ENCODE results near the gene SGCE.

SGCE gene

DNA sequence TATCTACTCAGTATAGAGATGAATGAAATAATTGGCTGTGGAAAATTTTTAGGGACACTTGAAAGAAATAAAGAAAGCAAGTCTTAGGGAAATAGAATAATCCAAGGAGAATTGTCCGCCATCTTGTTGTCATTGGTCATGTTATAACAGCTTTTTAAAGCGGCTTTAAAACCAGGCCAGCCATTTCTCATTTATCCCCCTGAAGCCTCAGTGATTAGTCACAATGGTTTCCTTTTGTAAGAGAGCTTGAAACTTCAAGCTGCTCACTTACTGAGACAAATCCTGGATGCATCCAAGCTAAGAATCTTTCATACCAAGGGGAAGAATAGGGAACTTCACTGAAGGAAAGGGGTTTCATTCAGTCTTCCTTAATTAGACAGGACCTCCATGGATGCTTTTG is 67.9 kb downstream of the SGCE start:
- no peak for TF ChIP-seq ZFX (IDR thresholded peaks at IDR 0.05; ENCODE audit: borderline replicate concordance)
- TF ChIP-seq, protein P1, sequence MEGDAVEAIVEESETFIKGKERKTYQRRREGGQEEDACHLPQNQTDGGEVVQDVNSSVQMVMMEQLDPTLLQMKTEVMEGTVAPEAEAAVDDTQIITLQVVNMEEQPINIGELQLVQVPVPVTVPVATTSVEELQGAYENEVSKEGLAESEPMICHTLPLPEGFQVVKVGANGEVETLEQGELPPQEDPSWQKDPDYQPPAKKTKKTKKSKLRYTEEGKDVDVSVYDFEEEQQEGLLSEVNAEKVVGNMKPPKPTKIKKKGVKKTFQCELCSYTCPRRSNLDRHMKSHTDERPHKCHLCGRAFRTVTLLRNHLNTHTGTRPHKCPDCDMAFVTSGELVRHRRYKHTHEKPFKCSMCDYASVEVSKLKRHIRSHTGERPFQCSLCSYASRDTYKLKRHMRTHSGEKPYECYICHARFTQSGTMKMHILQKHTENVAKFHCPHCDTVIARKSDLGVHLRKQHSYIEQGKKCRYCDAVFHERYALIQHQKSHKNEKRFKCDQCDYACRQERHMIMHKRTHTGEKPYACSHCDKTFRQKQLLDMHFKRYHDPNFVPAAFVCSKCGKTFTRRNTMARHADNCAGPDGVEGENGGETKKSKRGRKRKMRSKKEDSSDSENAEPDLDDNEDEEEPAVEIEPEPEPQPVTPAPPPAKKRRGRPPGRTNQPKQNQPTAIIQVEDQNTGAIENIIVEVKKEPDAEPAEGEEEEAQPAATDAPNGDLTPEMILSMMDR (IDR thresholded peaks at IDR 0.05), result no peak

DNA sequence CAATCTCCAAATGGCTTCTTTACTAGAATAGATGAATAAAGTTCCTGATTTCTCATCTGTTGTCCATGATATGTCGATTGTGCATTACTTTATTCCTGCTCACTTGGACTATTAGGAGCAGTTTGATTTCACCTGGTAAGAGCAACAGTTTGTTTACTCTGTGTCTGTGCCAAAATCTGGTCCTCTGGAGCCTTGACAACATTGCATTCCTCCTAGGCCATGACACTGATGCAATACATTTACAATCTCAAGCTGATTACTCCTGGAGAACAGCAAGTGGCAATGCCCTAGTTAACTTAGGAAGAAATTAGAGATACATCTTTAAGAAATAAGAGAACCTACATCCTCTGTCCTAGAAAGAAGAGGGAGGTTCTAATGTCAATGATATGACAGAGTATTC is 71.8 kb downstream of the SGCE start:
- TF ChIP-seq ZFX (IDR thresholded peaks at IDR 0.05; ENCODE audit: borderline replicate concordance), result no peak
- TF ChIP-seq, protein P1 (IDR thresholded peaks at IDR 0.05), result no peak
- H3K27ac ChIP-seq, result peak overlapping the region; percentile 40

More for the DNA sequence above, 67.9 kb downstream of the SGCE start:
- H3K27ac ChIP-seq, result no peak overlapping the region

DNA sequence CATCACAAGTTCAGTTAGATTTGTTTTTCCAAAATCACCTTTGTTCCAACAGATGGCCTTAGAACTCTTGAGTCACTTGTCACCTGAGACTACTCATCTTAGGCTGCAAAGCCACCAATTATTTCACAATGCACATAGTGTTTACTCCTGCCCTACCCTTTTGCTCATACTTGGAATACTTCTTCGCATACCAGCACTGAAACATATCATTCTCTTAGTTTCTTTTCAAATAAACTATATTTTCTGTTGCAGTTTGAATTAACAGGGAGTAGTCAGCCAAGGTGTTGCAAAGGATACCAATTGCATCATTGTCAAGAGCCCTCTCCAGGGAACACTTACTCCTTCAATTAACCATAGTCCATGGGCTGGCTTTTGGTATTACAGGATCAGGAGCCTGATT is 75.3 kb downstream of the SGCE start:
- TF ChIP-seq ZFX (IDR thresholded peaks at IDR 0.05; ENCODE audit: borderline replicate concordance), result no peak
- TF ChIP-seq, protein P1 (IDR thresholded peaks at IDR 0.05), result no peak
- no peak overlapping the region for H3K27ac ChIP-seq

DNA sequence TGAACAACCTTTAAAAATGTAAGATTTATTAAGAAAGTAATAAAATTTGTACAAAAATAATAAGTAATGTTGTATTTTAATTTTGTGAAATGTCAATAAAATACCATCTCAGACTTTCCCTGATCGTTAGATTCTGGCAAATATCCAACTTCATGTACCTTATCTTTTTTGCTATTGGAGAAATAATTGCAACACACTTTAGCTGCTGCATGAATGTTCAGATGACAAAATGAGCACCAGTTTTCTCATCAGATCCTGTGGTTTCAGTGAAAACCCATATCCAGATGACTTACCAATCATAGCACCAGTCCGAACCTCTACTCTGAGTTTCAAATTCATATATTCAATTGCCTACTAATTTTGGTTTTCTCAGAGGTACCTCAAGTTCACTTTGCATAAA is 76.5 kb downstream of the SGCE start:
- no peak for TF ChIP-seq ZFX (IDR thresholded peaks at IDR 0.05; ENCODE audit: borderline replicate concordance)
- TF ChIP-seq, protein P1 (IDR thresholded peaks at IDR 0.05), result no peak
- no peak overlapping the region for H3K27ac ChIP-seq

DNA sequence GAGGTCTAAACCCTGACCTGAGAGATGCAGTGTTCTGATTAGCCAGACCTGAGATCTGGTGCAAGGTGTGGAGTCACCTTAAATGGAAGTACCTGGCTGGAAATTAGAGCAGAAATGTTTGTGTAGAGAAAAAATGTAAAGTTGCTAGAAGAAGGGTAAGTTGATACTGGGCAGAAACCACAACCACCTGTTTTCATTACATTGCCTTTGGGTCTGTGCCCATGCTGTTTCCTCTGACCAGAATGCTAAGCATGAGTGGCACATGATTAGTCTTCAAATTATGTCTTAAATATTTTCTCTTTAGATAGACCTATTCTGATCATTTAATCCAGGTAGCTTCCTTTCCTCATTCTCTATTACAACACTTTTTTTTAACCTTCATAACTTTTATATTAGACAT is 77.3 kb downstream of the SGCE start:
- no peak for TF ChIP-seq ZFX (IDR thresholded peaks at IDR 0.05; ENCODE audit: borderline replicate concordance)
- TF ChIP-seq, protein P1 (IDR thresholded peaks at IDR 0.05), result no peak
- no peak overlapping the region for H3K27ac ChIP-seq

DNA sequence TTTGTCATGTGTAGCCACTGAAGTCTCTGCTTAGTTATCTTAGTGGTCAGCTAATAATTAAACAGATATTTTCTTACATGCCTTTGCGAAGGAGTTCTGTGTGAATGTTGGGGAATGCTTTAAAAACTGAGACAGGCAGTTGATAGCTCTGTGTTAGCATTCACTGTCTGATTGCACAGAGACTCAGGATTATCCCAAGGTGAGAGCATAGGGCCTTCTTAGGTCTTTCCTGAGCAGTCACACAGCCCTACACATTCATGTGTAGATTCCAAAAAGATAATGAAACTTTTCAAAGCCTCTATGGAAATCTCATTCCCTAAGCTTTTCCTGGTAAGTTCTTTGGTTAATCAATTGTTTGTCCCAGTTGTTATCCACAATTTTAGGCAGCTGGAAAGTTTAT is 78.6 kb downstream of the SGCE start:
- TF ChIP-seq, protein P1 (IDR thresholded peaks at IDR 0.05), result no peak
- H3K27ac ChIP-seq, result no peak overlapping the region

DNA sequence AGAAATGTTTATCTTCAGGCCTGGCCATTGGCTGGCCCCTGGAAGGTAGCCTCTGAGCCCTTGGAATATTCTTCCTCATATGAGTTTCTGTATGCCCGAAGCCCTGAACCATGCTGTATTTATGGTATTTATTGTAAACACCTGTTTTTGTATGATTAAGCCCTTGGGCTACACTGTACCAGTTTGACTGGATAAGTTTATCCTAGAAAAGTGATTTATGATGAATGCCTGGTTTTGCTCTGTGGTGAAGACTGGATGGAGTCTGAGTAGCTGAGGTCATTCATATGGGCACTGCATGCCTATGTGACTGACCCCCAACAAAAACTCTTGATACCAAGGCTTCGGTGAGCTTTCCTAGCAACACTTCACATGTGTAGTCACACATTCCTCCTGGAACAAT is 79.6 kb downstream of the SGCE start:
- no peak overlapping the region for H3K27ac ChIP-seq
- no peak for TF ChIP-seq ZFX (IDR thresholded peaks at IDR 0.05; ENCODE audit: borderline replicate concordance)
- TF ChIP-seq, protein P1 (IDR thresholded peaks at IDR 0.05), result no peak

Measured in 22Rv1 (cell line).